ENCODE results near the gene HPCAL4.

Gene HPCAL4

DNA sequence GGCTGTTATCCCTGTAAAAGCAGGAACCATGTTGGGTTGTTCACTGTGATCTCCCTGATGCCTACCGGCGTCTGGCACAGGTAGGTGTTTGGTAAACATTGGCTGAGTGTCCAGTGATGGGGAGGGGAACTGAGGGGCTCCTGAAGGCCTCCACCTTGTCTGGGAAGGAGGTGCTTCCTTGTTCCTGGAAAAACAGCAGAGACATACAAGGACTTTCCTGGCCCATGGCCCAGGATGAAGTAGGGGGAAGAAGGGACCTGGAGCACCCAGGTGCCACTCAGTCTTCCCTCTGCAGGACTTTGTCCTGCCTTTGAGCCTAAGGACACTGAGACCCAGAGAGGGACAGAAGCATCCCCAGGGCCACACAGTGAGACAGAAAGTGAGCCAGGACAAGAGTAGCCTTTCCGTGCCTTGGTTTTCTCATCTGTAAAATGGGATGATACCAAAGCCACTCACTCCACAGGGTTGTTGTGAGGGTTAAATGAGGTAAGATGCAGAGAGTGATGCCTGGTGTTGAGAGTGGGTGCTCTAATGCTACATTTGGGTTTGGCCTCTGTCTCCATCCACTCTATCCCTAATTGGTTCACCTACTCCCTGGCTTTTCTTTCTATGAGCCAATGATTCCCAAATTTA is 45.7 kb downstream of the HPCAL4 start:
- Mint-ChIP-seq H3K27ac (no peak overlapping the region), H3K9me3 (no peaks in the 10 kb centered on the region), H3K4me1 (ENCODE audit: low read depth) (no peaks in the 10 kb centered on the region), H3K27me3 (ENCODE audit: low read depth) (peaks cover 3% of the 10 kb centered on the region), H3K36me3 (ENCODE audit: low read depth) (no peaks in the 10 kb centered on the region), H3K4me3 (no peak overlapping the region)

DNA sequence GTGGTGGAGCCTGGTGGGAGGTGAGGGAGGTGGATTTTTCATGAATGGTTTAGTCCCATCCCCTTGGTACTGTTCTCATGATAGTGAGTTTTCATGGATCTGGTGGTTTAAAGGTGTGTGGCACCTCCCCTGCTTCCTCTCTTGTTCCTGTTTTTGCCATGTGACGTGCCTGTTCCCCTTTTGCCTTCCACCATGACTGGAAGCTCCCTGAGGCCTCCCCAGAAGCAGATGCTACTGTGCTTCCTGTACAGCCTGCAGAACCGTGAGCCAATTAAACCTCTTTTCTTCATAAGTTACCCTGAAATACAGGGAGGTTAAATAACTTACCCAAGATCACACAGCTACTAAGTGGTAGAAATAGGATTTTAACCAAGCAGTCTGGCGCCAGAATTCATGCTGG is 47.5 kb downstream of the HPCAL4 start:
- no peaks in the 10 kb centered on the region for H3K4me1 Mint-ChIP-seq (ENCODE audit: low read depth)
- H3K36me3 Mint-ChIP-seq (ENCODE audit: low read depth) = no peaks in the 10 kb centered on the region
- no peak overlapping the region for H3K27ac Mint-ChIP-seq
- H3K27me3 Mint-ChIP-seq (ENCODE audit: low read depth) = peaks cover 9% of the 10 kb centered on the region
- H3K9me3 Mint-ChIP-seq = no peaks in the 10 kb centered on the region
- H3K4me3 Mint-ChIP-seq = no peak overlapping the region

DNA sequence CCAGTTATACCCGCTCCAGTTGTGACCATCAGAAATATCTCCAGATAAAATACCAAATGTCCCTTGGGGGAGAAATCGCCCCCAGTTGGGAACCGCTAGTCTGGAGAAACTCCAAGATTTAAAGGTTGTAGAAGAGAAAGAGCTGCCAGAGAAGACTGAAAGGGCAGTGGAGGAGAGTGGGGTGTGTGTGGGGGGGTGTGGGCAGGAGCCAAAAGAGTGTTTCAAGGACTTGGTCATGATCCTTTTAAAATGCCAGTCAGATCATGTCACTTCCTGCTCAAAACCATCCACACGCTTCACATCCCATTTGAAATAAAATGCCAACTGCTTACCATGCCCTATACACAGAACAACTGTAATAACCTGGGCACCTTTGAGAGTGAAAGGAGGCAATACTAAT is 48.4 kb downstream of the HPCAL4 start:
- Mint-ChIP-seq H3K4me3 (no peak overlapping the region), H3K4me1 (ENCODE audit: low read depth) (no peaks in the 10 kb centered on the region), H3K9me3 (no peaks in the 10 kb centered on the region), H3K27me3 (ENCODE audit: low read depth) (peaks cover 18% of the 10 kb centered on the region), H3K36me3 (ENCODE audit: low read depth) (no peaks in the 10 kb centered on the region), H3K27ac (no peak overlapping the region)

DNA sequence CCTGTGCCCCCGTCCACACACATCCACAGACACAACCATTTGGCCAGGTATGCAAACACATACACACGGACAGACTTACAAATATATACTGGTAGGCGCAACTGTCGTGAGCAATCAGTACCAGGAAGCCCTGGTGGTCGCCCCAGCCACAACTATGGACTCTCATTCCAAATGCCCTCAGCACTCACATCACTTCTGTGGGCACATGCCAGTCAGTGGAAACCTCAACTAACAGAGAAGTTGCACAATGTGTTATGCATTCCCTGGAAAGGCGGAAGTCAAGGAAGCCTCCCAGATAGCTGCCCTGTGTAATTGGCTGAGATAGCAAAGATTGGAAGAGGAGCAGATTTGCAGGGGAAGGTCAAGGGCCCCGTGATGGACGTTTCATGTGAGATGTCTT is 50.4 kb downstream of the HPCAL4 start:
- Mint-ChIP-seq H3K9me3 (no peaks in the 10 kb centered on the region), H3K4me1 (ENCODE audit: low read depth) (no peaks in the 10 kb centered on the region), H3K36me3 (ENCODE audit: low read depth) (no peaks in the 10 kb centered on the region), H3K27ac (no peak overlapping the region), H3K27me3 (ENCODE audit: low read depth) (peaks cover 24% of the 10 kb centered on the region), H3K4me3 (no peak overlapping the region)

DNA sequence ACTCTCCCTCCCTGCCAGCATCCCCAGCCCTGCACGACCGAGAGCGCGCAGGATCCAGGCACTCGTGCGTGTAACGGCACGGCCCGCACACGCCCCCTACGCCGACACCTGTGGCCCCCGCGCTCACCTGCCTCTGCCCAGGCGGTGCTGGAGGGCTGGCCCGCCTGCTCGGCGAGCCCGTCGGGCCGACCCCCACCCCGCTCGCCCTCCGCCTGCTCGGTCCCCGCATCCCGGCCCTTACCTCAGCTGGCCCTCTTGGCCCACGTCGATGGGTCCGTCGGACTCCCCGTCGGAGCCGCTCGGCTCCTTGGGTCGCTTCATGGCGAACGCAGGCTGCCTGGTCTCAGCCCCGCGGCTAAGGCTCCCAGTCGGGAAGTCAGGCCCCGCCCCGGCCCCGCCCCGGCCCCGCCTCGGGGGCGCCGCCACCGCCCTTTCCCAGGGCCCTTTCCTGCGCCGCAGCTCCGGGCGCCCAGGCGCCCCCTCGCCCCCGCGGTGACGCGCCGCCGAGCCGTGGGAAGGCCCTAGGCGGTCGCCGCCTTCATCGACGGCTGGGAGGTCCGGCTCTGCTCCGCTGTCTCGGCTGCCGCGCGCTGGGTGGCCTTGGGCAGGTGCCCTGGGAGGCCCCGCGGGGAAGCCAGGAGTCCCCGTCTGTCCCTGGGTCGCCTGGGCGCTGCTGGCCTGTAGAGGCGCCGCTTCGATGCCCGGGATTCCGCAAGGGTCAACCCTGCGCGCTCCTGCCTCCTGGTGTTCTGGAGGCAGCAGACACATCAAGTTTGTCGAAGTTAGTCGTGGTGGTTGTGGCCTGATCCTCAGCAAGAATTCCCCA is 51.7 kb downstream of the HPCAL4 start, which contains the start of gene HEYL:
TSS of gene HEYL (minus strand) at position 339 of the 826 bp plus-strand sequence. CDS start at position 321, 18 bp downstream.
- H3K9me3 Mint-ChIP-seq = no peaks in the 10 kb centered on the region
- H3K27me3 Mint-ChIP-seq (ENCODE audit: low read depth) = peaks cover 33% of the 10 kb centered on the region
- no peaks in the 10 kb centered on the region for H3K4me1 Mint-ChIP-seq (ENCODE audit: low read depth)
- H3K4me3 Mint-ChIP-seq = peak within 1 kb of the TSS; percentile 45
- H3K36me3 Mint-ChIP-seq (ENCODE audit: low read depth) = no peaks in the 10 kb centered on the region
- H3K27ac Mint-ChIP-seq = no peak within 1 kb of the TSS

DNA sequence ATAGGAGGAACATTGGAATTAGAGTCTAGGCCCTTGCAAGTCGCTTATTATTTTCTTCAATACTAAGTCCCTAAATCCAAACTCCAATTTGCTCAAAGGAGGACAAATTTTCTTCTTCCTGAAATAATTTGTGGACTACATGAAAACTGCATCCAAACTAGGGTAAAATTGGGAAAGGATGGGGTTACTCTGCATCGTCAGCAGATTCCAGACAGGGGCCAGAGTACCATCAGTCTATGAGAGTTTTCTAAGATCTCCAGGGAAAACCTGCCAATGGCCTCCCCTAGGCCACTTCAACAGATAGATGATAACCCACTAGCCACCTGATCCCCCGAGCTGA is 52.3 kb downstream of the HPCAL4 start:
- Mint-ChIP-seq H3K9me3 (no peaks in the 10 kb centered on the region), H3K27me3 (ENCODE audit: low read depth) (peaks cover 36% of the 10 kb centered on the region), H3K4me1 (ENCODE audit: low read depth) (no peaks in the 10 kb centered on the region), H3K36me3 (ENCODE audit: low read depth) (no peaks in the 10 kb centered on the region), H3K4me3 (peak overlapping the region; percentile 45), H3K27ac (no peak overlapping the region)

DNA sequence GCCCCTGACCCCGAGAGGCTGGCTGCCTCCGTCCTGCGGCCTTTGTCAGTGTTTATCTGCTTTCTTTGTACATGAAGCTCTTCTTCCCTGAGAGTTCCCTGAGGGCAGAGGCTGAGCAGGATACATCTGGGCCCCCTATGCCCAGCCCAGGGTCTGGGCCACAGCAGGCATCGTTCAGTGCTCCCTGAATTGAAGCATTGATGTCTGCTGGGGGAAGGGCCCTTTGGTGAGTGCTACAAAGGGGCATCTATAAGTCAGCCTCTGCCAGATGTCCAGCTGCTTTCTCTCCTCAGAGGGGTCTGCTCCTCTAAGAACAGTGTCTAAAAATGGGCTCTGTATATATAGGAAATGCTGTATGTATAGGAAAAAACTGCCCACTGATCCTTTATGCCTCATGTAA is 53.9 kb downstream of the HPCAL4 start:
- no peak overlapping the region for H3K27ac Mint-ChIP-seq
- no peaks in the 10 kb centered on the region for H3K36me3 Mint-ChIP-seq (ENCODE audit: low read depth)
- no peaks in the 10 kb centered on the region for H3K9me3 Mint-ChIP-seq
- H3K4me3 Mint-ChIP-seq = no peak overlapping the region
- peaks cover 36% of the 10 kb centered on the region for H3K27me3 Mint-ChIP-seq (ENCODE audit: low read depth)
- H3K4me1 Mint-ChIP-seq (ENCODE audit: low read depth) = no peaks in the 10 kb centered on the region

DNA sequence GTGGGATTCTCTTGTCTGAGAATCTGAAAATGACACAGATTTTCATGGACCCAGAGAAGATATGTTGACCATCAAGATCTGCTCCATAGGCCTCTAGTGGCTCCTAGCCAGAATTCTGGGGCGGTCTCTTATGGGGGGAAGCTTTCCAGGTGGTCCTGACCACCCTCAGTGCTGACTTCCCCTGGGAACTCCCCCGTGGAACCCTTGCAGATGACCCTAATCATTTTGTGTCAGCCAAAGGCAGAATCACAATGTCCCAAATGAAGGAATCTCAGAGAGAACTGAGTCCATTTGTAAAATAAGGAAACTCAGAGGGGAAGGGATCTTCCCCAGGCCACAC is 55.4 kb downstream of the HPCAL4 start:
- H3K27me3 Mint-ChIP-seq (ENCODE audit: low read depth) = peaks cover 36% of the 10 kb centered on the region
- H3K27ac Mint-ChIP-seq = no peak overlapping the region
- H3K4me3 Mint-ChIP-seq = no peak overlapping the region
- H3K4me1 Mint-ChIP-seq (ENCODE audit: low read depth) = no peaks in the 10 kb centered on the region
- H3K36me3 Mint-ChIP-seq (ENCODE audit: low read depth) = no peaks in the 10 kb centered on the region
- no peaks in the 10 kb centered on the region for H3K9me3 Mint-ChIP-seq

DNA sequence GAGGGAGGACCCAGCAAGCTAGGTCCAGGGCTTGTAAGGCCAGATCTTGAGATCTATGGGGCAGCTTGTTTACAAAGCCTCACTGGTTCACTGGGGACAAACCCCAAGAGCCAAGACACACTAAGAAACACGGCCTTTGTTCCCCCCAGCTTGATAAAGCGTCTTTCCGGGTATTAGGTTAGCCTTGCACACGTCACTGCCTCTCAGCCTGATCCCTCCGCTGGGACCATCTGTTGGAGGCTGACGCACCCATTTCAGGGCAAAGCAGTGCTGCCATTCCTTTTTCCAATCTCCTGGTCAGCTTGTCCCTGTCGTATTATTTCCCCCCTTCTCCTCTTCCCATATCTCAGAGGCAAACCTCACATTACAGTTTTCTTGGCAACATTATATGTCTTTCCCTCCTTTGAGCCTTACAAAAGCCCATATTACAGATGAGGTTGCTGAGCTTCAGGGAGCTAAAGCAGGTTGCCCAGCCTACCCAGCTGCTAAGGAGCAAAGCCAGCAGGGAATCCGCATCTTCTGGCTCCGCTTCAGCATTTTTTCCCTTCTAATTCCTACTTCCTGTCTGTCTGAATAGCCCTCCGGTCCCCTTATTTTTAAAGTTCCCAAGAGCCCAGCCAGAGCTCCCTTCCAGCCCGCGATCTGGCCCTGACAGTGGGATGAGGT is 55.9 kb downstream of the HPCAL4 start:
- Mint-ChIP-seq H3K27ac (no peak overlapping the region), H3K4me3 (no peak overlapping the region), H3K9me3 (no peaks in the 10 kb centered on the region), H3K27me3 (ENCODE audit: low read depth) (peaks cover 31% of the 10 kb centered on the region), H3K4me1 (ENCODE audit: low read depth) (no peaks in the 10 kb centered on the region), H3K36me3 (ENCODE audit: low read depth) (no peaks in the 10 kb centered on the region)

DNA sequence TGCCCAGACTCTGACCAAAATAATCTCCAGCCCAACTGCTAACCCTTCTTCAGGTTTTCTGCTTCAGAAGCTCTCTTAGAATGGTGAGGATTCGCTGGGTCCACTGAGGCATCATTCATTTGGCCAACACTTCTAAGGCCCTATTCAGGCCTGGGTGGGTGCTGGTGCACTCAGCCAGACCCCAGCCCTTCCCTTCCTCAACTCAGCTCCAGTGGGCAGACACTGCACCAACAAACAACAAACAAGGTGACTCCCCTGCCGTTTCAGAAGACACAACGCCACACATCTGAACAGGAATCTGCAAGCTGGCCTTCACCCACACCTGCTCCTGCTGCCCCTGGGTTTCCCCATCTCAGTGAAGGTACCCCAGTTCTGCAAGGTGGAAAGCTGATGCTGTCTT is 57.8 kb downstream of the HPCAL4 start:
- Mint-ChIP-seq H3K36me3 (ENCODE audit: low read depth) (no peaks in the 10 kb centered on the region), H3K4me1 (ENCODE audit: low read depth) (no peaks in the 10 kb centered on the region), H3K27ac (no peak overlapping the region), H3K9me3 (no peaks in the 10 kb centered on the region), H3K4me3 (no peak overlapping the region), H3K27me3 (ENCODE audit: low read depth) (peaks cover 25% of the 10 kb centered on the region)

DNA sequence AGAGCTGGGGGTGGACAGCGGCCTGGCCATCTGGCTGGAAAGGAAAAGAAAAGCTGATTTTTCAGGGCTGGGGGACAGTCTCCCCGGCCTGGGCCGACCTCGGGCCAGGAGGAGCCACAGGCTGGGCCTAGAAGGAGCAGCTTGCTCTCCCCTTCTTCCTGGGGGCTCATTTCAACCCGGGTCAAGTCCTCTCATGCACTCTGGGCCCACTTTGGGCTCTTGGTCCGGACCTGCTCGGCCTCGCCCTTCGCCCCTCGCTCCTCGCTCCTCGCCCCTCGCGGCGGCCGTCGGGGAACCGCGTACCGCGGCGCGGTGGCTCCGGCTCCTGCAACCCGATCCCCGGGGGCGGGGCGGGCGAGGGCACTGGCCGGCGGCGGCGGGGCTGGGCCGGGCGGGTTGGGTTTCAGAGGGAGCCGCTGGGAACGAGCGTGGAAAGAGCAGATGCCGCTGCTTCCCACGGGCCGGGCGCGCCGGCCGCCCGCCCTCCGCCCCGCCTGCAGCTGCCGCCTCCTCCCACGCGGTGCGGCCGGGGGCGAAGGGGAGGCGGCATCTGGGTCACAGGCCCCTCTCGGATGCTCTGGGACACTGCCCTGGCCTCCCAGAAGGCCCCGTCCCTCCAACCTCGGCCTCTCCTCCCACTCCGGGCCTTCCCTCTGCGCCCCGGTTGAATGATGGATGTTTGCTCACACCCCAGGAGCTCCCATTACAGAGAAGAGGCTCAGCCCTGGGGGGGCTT is 58.4 kb downstream of the HPCAL4 start:
- Mint-ChIP-seq H3K4me3 (no peak overlapping the region), H3K9me3 (no peaks in the 10 kb centered on the region), H3K27ac (no peak overlapping the region), H3K4me1 (ENCODE audit: low read depth) (no peaks in the 10 kb centered on the region), H3K27me3 (ENCODE audit: low read depth) (peaks cover 19% of the 10 kb centered on the region), H3K36me3 (ENCODE audit: low read depth) (no peaks in the 10 kb centered on the region)

DNA sequence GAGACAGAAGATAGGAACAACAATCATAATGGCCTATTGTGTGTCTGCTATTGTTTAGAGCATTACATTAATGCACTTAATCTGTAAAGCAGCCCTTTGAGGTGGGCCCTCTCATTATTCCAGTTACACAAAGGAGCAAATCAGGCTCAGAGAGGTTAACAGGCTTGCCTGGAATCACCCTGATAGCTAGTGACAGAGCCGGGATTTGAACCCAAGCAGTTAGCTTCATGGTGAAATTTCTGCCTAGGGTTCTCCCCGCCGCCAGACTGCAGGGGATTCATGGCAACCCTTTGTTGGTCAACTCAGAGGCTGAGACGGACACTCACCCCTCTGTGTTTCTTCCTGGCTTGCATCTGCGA is 58.9 kb downstream of the HPCAL4 start:
- Mint-ChIP-seq H3K27ac (no peak overlapping the region), H3K36me3 (ENCODE audit: low read depth) (no peaks in the 10 kb centered on the region), H3K4me1 (ENCODE audit: low read depth) (no peaks in the 10 kb centered on the region), H3K4me3 (no peak overlapping the region), H3K27me3 (ENCODE audit: low read depth) (peaks cover 15% of the 10 kb centered on the region), H3K9me3 (no peaks in the 10 kb centered on the region)

DNA sequence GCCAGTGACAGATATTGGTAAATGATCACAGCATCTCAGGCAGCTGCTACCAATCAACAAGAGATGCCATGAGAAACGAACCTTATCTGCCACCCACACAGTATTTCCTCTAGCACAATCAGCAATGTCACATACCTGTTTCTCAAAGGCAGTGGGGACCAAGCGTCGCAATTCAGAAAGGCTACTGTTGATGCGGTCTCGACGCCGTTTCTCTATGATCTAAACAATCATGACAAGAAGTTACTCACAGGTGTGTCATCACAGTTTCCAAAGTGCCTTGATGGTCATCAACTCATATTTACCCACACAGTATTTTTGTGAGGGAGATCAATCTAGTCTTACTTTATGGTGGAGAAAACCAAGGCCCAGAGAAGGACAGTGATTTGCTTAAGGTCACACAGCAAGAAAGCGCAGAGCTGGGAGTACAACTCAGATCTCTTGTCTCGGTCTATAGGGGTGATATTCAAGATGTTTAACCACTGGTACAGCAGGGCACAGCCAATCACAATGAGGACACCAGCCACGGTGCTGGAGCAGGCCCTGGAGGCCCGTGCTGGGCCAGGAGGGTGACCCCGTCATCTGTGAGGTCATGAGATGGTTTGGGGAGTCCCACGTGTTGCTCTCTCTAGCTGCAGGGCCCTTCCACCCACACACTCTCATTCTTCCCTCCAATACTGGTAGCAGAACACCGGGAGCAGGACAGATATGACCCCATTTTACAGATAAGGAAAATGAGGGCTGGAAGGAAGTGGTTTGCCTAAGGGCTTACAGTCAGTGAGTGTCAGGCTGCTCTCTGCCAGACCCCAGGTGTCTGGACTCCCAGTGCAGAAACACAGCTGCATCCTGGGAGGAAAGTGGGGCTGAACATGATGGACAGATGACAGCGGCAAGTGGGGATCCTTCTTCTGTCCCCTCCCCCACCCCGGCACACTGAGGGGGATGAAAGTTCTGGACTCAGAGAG is 59.6 kb downstream of the HPCAL4 start:
- H3K36me3 Mint-ChIP-seq (ENCODE audit: low read depth) = no peaks in the 10 kb centered on the region

More for the DNA sequence above, 59.6 kb downstream of the HPCAL4 start:
- Mint-ChIP-seq H3K27ac (no peak overlapping the region), H3K4me1 (ENCODE audit: low read depth) (no peaks in the 10 kb centered on the region), H3K4me3 (no peak overlapping the region), H3K9me3 (no peaks in the 10 kb centered on the region), H3K27me3 (ENCODE audit: low read depth) (peaks cover 13% of the 10 kb centered on the region)

Data from T-helper 1 cell treated with Interleukin-12 subunit alpha and Interleukin-12 subunit beta and Interleukin-4 antibody, amounts not matched to agents 30 μg/mL and 1 μg/mL, for 36 hours (primary cell).